Endothelial cell (in vitro differentiated cells): Measurements from ENCODE around the gene CDCA8. TPM values are rescaled to one million over a fixed set of nuclear protein-coding genes. Genes with fewer than 3 reads are reported as not detected.

ENCODE experiments used
- DNase-seq: peaks from one replicate; pipeline ENCODE4 v3.0.0; 2021; ENCODE audit warnings: low spot score
- H3K27ac Mint-ChIP-seq: one replicate; pipeline ENCODE4 v1.8.0; 2021; ENCODE audit warnings: mixed read lengths, inconsistent platforms; ENCODE audit not compliant: unreplicated experiment
- H3K27me3 Mint-ChIP-seq: one replicate; pipeline ENCODE4 v1.8.0; 2021; ENCODE audit warnings: mild to moderate bottlenecking, moderate library complexity, mixed read lengths, inconsistent platforms; ENCODE audit not compliant: unreplicated experiment
- H3K36me3 Mint-ChIP-seq: one replicate; pipeline ENCODE4 v1.8.0; 2021; ENCODE audit warnings: mild to moderate bottlenecking, low read depth, mixed read lengths, inconsistent platforms; ENCODE audit not compliant: unreplicated experiment
- H3K4me1 Mint-ChIP-seq: one replicate; pipeline ENCODE4 v1.8.0; 2021; ENCODE audit warnings: mild to moderate bottlenecking, mixed read lengths, inconsistent platforms; ENCODE audit not compliant: unreplicated experiment
- H3K4me3 Mint-ChIP-seq: one replicate; pipeline ENCODE4 v1.8.0; 2021; ENCODE audit warnings: mild to moderate bottlenecking, mixed read lengths, inconsistent platforms; ENCODE audit not compliant: unreplicated experiment
- H3K9me3 Mint-ChIP-seq: one replicate; pipeline ENCODE4 v1.8.0; 2021; ENCODE audit warnings: mixed read lengths, inconsistent platforms; ENCODE audit not compliant: unreplicated experiment
- CTCF ChIP-seq: fragments of 200-600 bp; sonication (generic); IDR thresholded peaks from one replicate; pipeline ENCODE4 v1.5.0; 2021; ENCODE audit warnings: antibody characterized with exemption; ENCODE audit not compliant: unreplicated experiment
- total RNA-seq: library from RNA; stranded (reverse); fragmentation: NEBNext Ultra II Directional; extraction: Animal tissue kit (Norgen Biotek cat#: 25700); gene quantifications from one replicate; pipeline ENCODE4 v1.2.1, GENCODE V29; 2021; ENCODE audit not compliant: unreplicated experiment

CDCA8 gene
- total RNA-seq, 1 donor from 2014 or later: 7.8 TPM

- no peak for TF ChIP-seq CTCF
- Mint-ChIP-seq H3K27ac (no peak overlapping the region), H3K36me3 (peaks cover 4% of the 10 kb centered on the region), H3K4me1 (peaks cover 18% of the 10 kb centered on the region), H3K9me3 (no peaks in the 10 kb centered on the region), H3K4me3 (peak overlapping the region; percentile 96), H3K27me3 (peaks cover 9% of the 10 kb centered on the region)
- DNase-seq: peak; percentile 33
These were observed 729 bp upstream of the CDCA8 start for GRCh38 chr1:37691497-37692077.

GRCh38 chr1:37692834-37693175 is 489 bp downstream of the CDCA8 start:
- TF ChIP-seq CTCF: no peak
- Mint-ChIP-seq H3K36me3 (peaks cover 4% of the 10 kb centered on the region), H3K9me3 (no peaks in the 10 kb centered on the region), H3K4me3 (peak overlapping the region; percentile 96), H3K4me1 (peaks cover 18% of the 10 kb centered on the region), H3K27ac (no peak overlapping the region), H3K27me3 (peaks cover 7% of the 10 kb centered on the region)
- no peak for DNase-seq

GRCh38 chr1:37697090-37697489 is 4.8 kb downstream of the CDCA8 start:
- Mint-ChIP-seq H3K27me3 (no peaks in the 10 kb centered on the region), H3K27ac (no peak overlapping the region), H3K4me3 (no peak overlapping the region), H3K9me3 (no peaks in the 10 kb centered on the region), H3K4me1 (no peaks in the 10 kb centered on the region), H3K36me3 (peaks cover 4% of the 10 kb centered on the region)
- DNase-seq: no peak
- no peak for TF ChIP-seq CTCF

- no peak for DNase-seq
- H3K9me3 Mint-ChIP-seq: no peaks in the 10 kb centered on the region
- no peaks in the 10 kb centered on the region for H3K27me3 Mint-ChIP-seq
- H3K27ac Mint-ChIP-seq: no peak overlapping the region
- no peaks in the 10 kb centered on the region for H3K4me1 Mint-ChIP-seq
- no peak for TF ChIP-seq CTCF
- peaks cover 4% of the 10 kb centered on the region for H3K36me3 Mint-ChIP-seq
- no peak overlapping the region for H3K4me3 Mint-ChIP-seq
These were observed 5.4 kb downstream of the CDCA8 start for GRCh38 chr1:37697737-37698136.

- peaks cover 4% of the 10 kb centered on the region for H3K36me3 Mint-ChIP-seq
- H3K4me3 Mint-ChIP-seq: peak overlapping the region; percentile 39
- no peak overlapping the region for H3K27ac Mint-ChIP-seq
- H3K27me3 Mint-ChIP-seq: no peaks in the 10 kb centered on the region
- no peaks in the 10 kb centered on the region for H3K4me1 Mint-ChIP-seq
- no peak for DNase-seq
- TF ChIP-seq CTCF: no peak
- H3K9me3 Mint-ChIP-seq: no peaks in the 10 kb centered on the region
These were observed 6.8 kb downstream of the CDCA8 start for GRCh38 chr1:37699147-37699546.
